Renal pelvis (tissue), 4 donors: ENCODE results near the gene KIF5A. TPM values are rescaled to one million over a fixed set of nuclear protein-coding genes. Genes with fewer than 3 reads are reported as not detected.

ENCODE experiments used
- DNase-seq: peaks from one replicate; pipeline ENCODE4 v3.0.0-alpha.2; 2013
- polyA plus RNA-seq, 3 donors: library from polyadenylated mRNA; unstranded; fragments of 120-200 nt; gene quantifications; one replicate each; pipeline ENCODE4 v1.2.1, GENCODE V29; 2013; ENCODE audit not compliant: insufficient read length in 3 of 3

The KIF5A gene
- polyA plus RNA-seq, 3 donors: 0.41 to 0.68 (median 0.65) TPM

GRCh38 chr12:57534991-57535543 lies 14.8 kb upstream of the KIF5A start:
- DNase-seq: no peak

- DNase-seq: no peak
Observed at GRCh38 chr12:57535764-57536596, 13.9 kb upstream of the KIF5A start.

GRCh38 chr12:57536597-57536942 lies 13.3 kb upstream of the KIF5A start:
- no peak for DNase-seq

GRCh38 chr12:57539134-57539768 lies 10.6 kb upstream of the KIF5A start:
- DNase-seq: no peak

- DNase-seq: no peak
Observed at GRCh38 chr12:57541001-57541400, 8.8 kb upstream of the KIF5A start.

GRCh38 chr12:57541717-57542116 lies 8.1 kb upstream of the KIF5A start:
- DNase-seq: no peak

GRCh38 chr12:57543581-57543980 lies 6.3 kb upstream of the KIF5A start:
- DNase-seq: no peak

- DNase-seq: no peak
Observed at GRCh38 chr12:57545809-57546437, 3.9 kb upstream of the KIF5A start.

GRCh38 chr12:57546438-57547287 lies 3.2 kb upstream of the KIF5A start, which contains the start of gene DCTN2:
Gene DCTN2, minus strand, starts transcription at chr12:57547192. Its CDS starts 129 bp downstream, at chr12:57547063.
- peak; percentile 96 for DNase-seq

GRCh38 chr12:57547288-57548012 lies 2.4 kb upstream of the KIF5A start:
- DNase-seq: no peak

GRCh38 chr12:57548013-57548315 lies 1.9 kb upstream of the KIF5A start:
- no peak for DNase-seq

GRCh38 chr12:57548488-57548887 lies 1.4 kb upstream of the KIF5A start:
- DNase-seq: no peak

GRCh38 chr12:57549203-57549908 lies 488 bp upstream of the KIF5A start:
- DNase-seq: no peak

- no peak for DNase-seq
Observed at GRCh38 chr12:57550641-57551549, 1.1 kb downstream of the KIF5A start.

- DNase-seq: no peak
Observed at GRCh38 chr12:57551637-57552305, 1.9 kb downstream of the KIF5A start.

- DNase-seq: no peak
Observed at GRCh38 chr12:57552306-57552651, 2.4 kb downstream of the KIF5A start.

- peak; percentile 10 for DNase-seq
Observed at GRCh38 chr12:57552835-57553313, 3.0 kb downstream of the KIF5A start.

- DNase-seq: no peak
Observed at GRCh38 chr12:57553343-57554202, 3.7 kb downstream of the KIF5A start.
